Esophagus (tissue), 2 donors: Measurements from ENCODE around the gene SPACDR. TPM values are rescaled to one million over a fixed set of nuclear protein-coding genes. Genes with fewer than 3 reads are reported as not detected.

Experiments used
- polyA plus RNA-seq, 2 donors: library from polyadenylated mRNA; stranded (reverse); fragments of 200-250 nt; gene quantifications; one replicate each; pipeline ENCODE4 v1.2.3, GENCODE V29; 2013
- donor health status: healthy with polysubstance abuse.
- donor health status: Bipolar disorder and iron deficiency.

SPACDR gene
- polyA plus RNA-seq, 2 donors: 0.31 to 0.65 TPM

Other genes starting within 250 kb of the SPACDR start
- under 1 TPM; 0.24 to 0.31 TPM for gene PVRIG, start 244.3 kb downstream of the SPACDR start, polyA plus RNA-seq
- under 1 TPM; 0.05 to 0.10 TPM for gene SPDYE3, start 156.6 kb downstream of the SPACDR start, polyA plus RNA-seq
- 10 to 100 TPM; 22.9 to 79.2 TPM for gene PILRB, start 106.1 kb downstream of the SPACDR start, polyA plus RNA-seq
- 1 to 10 TPM in 1 of 2 donors, under 1 TPM in 1; 0.85 to 1.7 TPM for gene PILRA, start 90.8 kb downstream of the SPACDR start, polyA plus RNA-seq
- gene ZCWPW1, start 35.6 kb downstream of the SPACDR start, polyA plus RNA-seq: 1 to 10 TPM; 2.2 to 2.8 TPM
- 10 to 100 TPM; 18.0 to 21.8 TPM for gene MEPCE, start 34.4 kb downstream of the SPACDR start, polyA plus RNA-seq
- 10 to 100 TPM; 32.1 to 61.5 TPM for gene PPP1R35, start 27.8 kb downstream of the SPACDR start, polyA plus RNA-seq
- gene TSC22D4, start 15.0 kb upstream of the SPACDR start, polyA plus RNA-seq: 10 to 100 TPM; 40.0 to 60.0 TPM
- gene NYAP1, start 19.7 kb upstream of the SPACDR start, polyA plus RNA-seq: 1 to 10 TPM in 1 of 2 donors, under 1 TPM in 1; 0.32 to 1.3 TPM
- 10 to 100 TPM; 15.8 to 37.9 TPM for gene AGFG2, start 74.9 kb upstream of the SPACDR start, polyA plus RNA-seq
- 1 to 10 TPM; 1.5 to 3.3 TPM for gene SAP25, start 109.6 kb upstream of the SPACDR start, polyA plus RNA-seq
- 10 to 100 TPM; 32.3 to 73.4 TPM for gene LRCH4, start 121.9 kb upstream of the SPACDR start, polyA plus RNA-seq
- under 1 TPM; 0.33 to 0.81 TPM for gene FBXO24, start 122.1 kb upstream of the SPACDR start, polyA plus RNA-seq
- gene PCOLCE, start 138.1 kb upstream of the SPACDR start, polyA plus RNA-seq: 10 to 100 TPM in 1 of 2 donors, 1 to 10 TPM in 1; 9.9 to 11.0 TPM
- 10 to 100 TPM; 15.5 to 18.4 TPM for gene MOSPD3, start 148.3 kb upstream of the SPACDR start, polyA plus RNA-seq
- gene TFR2, start 177.3 kb upstream of the SPACDR start, polyA plus RNA-seq: under 1 TPM; 0.41 to 0.53 TPM
- not detected for gene ACTL6B, start 192.2 kb upstream of the SPACDR start, polyA plus RNA-seq
- gene GNB2, start 209.5 kb upstream of the SPACDR start, polyA plus RNA-seq: 100 to 1,000 TPM; 147 to 284 TPM
- gene GIGYF1, start 230.0 kb upstream of the SPACDR start, polyA plus RNA-seq: 10 to 100 TPM; 11.1 to 28.1 TPM
- gene POP7, start 241.9 kb upstream of the SPACDR start, polyA plus RNA-seq: 10 to 100 TPM; 29.4 to 42.1 TPM